ENCODE data around the gene BUB1B.

DNA sequence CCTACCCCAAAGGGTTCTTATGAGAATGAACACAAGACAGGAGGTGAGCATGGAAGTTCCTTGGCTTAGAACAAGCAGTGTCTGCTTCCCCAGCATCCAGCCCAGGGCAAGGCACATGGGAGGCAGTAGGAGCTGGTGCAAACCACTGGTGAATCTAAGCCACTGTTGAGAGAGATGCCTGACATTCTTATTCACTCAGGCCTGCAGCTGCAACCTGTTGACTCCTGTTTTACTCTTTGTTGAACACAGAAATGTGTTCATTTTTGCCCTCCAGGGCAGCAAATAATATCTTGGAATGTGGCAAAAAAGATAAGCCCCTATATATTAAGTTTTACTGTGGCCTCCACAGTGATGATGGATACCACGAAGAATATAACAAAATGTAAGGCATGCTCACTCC lies 69.1 kb downstream of the BUB1B start:
- no peak for TF ChIP-seq REST (IDR thresholded peaks at IDR 0.05)
- TF ChIP-seq, protein P1, sequence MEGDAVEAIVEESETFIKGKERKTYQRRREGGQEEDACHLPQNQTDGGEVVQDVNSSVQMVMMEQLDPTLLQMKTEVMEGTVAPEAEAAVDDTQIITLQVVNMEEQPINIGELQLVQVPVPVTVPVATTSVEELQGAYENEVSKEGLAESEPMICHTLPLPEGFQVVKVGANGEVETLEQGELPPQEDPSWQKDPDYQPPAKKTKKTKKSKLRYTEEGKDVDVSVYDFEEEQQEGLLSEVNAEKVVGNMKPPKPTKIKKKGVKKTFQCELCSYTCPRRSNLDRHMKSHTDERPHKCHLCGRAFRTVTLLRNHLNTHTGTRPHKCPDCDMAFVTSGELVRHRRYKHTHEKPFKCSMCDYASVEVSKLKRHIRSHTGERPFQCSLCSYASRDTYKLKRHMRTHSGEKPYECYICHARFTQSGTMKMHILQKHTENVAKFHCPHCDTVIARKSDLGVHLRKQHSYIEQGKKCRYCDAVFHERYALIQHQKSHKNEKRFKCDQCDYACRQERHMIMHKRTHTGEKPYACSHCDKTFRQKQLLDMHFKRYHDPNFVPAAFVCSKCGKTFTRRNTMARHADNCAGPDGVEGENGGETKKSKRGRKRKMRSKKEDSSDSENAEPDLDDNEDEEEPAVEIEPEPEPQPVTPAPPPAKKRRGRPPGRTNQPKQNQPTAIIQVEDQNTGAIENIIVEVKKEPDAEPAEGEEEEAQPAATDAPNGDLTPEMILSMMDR (IDR thresholded peaks at IDR 0.05; ENCODE audit: low read depth, low read length, missing input control) = no peak
- no peak for TF ChIP-seq SP1 (IDR thresholded peaks at IDR 0.05)
- TF ChIP-seq, protein P2, sequence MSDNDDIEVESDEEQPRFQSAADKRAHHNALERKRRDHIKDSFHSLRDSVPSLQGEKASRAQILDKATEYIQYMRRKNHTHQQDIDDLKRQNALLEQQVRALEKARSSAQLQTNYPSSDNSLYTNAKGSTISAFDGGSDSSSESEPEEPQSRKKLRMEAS (IDR thresholded peaks at IDR 0.05) = no peak
- no peak for TF ChIP-seq GABPA (IDR thresholded peaks at IDR 0.05 in 1 of 2, conservative IDR thresholded peaks at IDR 0.05 in 1 of 2)
- no peak for TF ChIP-seq YY1 (IDR thresholded peaks at IDR 0.05)
- TF ChIP-seq TAF1 (conservative IDR thresholded peaks at IDR 0.05) = no peak
- TF ChIP-seq EGR1 (IDR thresholded peaks at IDR 0.05; ENCODE audit: low read depth in 2 of 2) = no peak
